Colon (tissue), 2 donors: Measurements from ENCODE around the gene LSM5.
"Not testable (repeated sequence)": the region's sequence is repeated elsewhere in the genome, so short reads cannot be mapped to it uniquely, and the experiment has no call there.

ENCODE experiments used
- FAIRE-seq: peaks from 2 replicates; lab custom pipeline; 2012; peaks lifted over from hg19 to GRCh38; lab: Jason Lieb, UNC
- donor health status: control.
- donor health status: control.

The LSM5 gene

DNA sequence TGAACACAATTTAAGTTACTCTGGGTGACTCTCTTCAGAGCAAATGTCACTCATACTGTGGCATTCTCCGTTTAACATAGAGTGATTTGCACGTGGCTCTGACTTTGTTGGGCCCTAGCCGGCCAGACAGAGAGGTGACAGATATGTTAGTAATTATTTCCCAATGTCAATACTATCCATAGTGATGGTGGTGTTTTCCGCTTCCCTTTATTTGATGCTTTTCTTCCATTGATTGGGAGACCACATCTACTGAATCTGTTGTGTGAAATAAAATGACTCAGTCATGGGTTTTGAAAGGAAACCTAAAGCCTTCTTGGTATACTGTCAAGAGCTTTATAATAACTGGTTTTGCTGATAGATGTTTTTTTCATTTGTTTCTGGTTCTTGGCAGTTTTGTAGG, 12.5 kb upstream of the LSM5 start:
- FAIRE-seq: no peak

DNA sequence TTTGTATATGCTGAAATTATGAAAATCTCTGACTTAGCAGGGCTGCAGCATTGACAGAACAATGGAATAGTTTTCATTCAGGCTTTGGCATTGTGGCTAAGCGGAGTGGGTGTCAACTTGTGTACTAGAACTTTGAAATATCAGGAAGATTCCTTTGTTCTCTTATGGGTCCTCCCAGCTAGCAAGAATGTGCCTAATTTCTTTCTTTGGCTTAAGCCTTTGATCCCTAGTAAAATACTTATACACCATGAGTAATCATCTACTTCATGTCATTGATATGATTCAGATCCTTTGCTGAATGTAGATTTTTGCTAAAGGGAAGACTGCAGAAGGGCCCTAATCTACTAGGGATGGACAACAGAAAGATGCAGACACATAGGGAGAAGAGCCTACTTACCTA, 11.3 kb upstream of the LSM5 start:
- FAIRE-seq: no peak

DNA sequence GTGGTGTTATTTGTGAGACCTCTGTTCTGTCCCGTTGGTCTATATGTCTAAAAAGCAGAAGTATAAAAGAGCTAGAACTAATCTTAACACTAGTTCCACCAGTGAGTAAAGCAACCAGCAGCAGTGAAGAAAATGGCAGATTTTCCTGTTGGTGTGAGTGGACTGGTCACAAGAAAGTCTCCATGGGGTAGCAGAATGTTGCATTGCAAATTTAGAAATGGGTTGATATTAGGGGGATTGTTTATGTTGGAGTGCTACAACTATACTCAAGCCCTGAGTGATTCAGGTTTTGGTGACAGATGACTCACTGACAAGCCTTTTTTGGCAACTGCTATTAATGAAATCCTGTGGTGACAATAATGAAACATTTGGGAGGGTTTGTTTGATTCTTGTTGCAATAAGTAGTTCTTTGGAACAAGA, 10.8 kb upstream of the LSM5 start:
- FAIRE-seq: no peak

DNA sequence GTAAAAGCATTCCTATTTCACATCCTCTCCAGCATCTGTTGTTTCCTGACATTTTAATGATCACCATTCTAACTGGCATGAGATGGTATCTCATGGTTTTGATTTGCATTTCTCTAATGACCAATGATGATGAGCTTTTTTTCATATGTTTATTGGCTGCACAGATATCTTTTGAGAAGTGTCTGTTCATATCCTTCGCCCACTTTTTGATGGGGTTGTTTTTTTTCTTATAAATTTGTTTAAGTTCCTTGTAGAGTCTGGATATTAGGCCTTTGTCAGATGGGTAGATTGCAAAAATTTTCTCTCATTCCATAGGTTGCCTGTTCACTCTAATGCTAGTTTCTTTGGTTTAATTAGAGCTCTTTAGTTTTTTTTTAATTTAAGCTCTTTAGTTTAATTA, 10.0 kb upstream of the LSM5 start:
- not testable (repeated sequence) for FAIRE-seq

DNA sequence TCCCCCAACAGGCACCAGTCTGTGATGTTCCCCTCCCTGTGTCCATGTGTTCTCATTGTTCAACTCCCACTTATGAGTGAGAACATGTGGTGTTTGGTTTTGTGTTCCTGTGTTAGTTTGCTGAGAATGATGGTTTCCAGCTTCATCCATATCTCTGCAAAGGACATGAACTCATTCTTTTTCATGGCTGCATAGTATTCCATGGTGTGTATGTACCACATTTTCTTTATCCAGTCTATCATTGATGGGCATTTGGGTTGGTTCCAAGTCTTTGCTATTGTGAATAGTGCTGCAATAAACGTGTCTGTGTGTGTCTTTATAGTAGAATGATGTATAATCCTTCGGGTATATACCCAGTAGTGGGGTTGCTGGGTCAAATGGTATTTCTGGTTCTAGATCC, 9.6 kb upstream of the LSM5 start:
- FAIRE-seq: not testable (repeated sequence)

DNA sequence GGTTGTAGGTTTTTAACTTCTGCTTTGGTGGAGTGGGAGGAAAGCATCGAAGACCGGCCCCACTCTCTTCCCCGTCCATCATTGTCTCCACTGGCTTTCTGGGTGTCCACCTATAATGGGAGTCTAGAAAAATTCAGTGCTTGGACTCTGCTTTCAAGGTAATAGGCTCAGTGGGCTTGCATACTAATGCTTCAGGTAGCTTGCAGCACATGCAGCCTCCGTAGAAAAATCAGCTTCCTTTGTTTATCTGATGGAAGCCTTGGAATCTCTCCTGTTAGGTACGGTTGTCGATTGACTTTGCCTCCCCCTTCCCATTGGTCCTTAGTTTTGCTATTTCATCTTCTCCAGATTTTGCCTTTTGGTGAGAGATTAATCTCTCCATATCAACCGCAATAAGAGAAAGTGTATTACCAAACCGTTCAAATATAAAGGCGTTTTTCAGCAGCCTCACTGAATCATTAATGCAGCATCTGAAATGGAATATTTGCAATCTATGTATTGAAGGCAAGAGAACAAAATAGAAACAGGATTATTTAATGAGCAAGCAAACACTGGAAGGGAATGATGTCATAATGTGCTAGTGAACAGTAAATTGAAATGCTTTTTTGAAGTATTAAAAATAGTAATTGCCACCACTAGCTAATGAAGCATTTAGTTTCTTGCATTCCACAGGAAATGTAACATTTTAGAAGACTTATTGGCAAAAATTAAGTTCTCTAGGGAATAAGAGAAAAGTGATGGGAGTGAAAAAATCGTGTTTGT, 6.1 kb upstream of the LSM5 start:
- FAIRE-seq: no peak

DNA sequence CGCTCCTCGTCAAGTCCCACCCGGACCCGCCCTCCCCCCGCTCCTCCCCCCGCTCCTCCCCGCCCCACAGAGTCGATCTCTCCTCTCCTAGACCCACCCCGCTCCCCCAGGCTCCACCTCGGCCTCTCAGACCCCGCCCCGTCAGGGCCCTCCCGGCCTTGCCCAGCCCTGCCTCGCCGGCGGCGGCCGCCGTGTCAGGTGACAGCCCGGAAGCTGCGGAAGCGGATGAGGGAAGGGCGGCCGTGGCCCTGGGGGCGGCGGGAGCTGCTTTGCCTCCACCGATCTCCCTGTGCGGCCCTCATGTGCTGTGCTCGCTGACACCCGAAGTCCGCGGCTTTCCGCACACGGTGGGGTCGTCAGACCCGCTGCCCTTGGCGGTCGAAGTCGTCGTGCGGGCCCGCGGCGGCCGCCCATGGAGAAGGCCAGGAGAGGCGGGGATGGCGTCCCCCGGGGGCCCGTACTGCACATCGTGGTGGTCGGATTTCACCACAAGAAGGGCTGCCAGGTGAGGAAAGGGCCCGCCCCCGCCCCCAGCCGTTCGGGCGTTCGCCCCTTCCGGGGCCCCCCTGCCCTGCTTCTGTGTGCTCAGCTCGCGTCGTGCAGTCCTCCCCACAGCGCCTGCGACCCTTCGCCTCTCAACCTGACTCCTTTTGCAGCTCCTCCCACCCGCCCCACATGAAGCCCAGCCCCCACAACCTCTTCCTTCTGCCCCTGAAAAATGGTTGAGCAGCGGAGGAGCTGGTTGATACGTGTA, 5.3 kb upstream of the LSM5 start, which contains the start of gene AVL9:
AVL9 (plus strand) TSS at position 192 of the 754 bp plus-strand sequence; CDS start at position 413, 221 bp downstream.
- FAIRE-seq: no peak

DNA sequence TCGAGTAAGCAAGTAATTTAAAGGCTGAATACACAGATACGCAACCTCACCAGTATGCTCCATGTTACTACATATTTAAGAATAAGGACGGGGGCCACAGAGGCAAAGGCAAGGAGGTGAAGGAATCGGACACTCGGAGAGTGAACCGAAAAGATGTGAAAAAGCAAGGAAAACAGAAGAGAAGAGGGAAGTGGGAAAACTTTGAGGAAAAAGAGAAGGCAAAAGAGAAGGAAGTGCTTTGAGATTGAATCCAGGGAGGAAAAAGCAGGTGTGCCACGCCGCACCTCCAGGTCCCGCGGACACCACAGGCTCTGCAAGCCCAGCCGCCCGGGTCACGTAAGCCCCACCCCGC, 4.7 kb upstream of the LSM5 start:
- no peak for FAIRE-seq

DNA sequence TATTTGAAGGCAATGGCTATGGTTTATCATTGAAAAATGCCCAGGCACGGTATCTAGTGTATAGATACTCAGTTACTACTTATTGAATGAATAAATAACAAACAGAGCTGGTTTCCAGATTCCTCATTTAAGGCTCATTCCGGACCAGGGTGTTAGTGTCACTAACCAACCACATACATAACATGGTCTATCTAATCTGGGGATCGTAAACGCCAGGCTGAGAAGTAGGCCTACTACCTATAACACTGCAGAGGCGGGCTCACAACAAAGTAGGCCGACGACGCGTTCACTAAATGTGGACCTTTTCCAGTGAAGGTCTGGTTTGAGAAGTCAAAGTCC, 423 bp downstream of the LSM5 start:
- FAIRE-seq: no peak

DNA sequence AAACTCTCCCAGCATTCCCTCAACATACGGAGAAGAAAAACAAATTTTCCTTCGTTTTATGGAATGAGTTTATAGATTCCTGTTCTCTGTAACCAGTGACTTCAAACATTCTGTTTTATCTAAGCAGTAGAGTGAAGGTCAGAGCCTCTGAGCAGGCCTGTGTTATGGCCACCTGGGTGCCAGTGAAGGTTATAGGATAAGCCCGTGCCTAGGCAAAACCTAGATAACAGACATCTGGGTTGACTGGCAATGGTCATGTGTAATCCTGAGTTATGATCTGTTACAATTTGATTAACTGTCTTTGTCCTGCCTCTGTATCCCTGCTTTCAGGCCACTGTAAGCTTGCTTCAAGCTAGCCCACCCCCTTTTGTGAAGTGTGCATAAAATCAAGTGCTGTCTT, 8.3 kb downstream of the LSM5 start:
- FAIRE-seq: no peak

DNA sequence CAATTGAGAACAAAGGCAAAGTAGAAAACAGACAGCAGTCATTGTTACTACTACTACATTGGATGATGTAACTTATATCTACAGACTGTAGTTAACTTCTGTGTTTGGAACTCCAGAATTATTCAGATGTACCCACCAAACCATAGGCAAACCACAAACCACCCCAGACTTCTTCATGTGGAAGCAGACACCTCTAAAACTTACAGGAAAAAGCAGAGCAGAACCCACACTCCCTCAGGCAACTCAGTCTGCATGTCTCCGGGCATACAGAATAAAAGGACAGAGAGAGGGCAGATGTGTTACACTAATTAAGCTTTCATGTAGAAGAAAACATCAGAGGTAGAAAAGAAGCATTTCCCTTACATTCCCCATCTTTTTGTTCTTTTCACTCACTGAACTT, 9.0 kb downstream of the LSM5 start:
- FAIRE-seq: no peak

DNA sequence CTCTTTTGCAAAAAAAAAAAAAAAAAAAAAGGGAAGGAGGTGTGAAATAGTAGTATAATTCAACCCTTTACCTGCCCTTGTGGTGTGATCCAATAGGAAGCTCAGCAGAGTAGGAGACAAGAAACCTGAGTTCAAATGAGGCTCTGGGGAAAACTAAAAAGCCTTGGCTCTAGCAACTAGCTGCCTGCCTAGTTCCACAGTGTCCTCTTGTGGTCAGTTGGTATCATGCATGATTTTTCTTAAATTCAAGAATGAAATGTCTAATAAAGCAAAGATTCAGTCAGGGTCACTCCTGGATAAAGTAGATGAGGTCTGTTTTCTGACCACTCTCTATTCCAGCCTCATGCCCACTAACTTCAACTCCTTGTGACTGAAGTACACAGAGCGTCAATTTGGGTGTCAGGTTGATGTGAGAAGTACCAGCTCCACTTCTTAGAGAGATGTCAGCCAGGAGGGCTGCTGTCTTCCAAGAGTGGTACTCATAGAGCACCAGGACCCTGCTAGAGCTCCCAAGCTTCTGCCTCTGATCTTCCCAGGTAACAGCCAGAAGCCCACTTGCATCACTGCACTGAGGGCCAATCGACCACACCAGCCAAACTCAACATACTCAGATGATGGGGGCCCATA, 10.5 kb downstream of the LSM5 start:
- no peak for FAIRE-seq

DNA sequence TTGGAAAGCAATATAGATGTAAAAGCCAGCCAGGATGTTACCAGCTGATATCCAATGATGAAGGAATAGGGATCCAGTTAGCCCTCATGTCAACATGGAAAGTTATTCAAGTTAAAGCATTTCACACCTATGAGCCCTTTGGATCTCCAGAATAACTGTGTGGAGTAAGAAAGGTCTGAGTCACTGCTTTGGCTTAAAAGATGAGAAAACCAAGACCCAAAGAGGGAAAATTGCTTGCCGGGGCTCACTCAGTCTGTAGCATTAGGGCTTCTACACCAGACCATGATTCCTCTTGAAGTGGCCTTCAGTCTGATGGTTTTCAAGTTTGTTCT, 12.6 kb downstream of the LSM5 start:
- no peak for FAIRE-seq

DNA sequence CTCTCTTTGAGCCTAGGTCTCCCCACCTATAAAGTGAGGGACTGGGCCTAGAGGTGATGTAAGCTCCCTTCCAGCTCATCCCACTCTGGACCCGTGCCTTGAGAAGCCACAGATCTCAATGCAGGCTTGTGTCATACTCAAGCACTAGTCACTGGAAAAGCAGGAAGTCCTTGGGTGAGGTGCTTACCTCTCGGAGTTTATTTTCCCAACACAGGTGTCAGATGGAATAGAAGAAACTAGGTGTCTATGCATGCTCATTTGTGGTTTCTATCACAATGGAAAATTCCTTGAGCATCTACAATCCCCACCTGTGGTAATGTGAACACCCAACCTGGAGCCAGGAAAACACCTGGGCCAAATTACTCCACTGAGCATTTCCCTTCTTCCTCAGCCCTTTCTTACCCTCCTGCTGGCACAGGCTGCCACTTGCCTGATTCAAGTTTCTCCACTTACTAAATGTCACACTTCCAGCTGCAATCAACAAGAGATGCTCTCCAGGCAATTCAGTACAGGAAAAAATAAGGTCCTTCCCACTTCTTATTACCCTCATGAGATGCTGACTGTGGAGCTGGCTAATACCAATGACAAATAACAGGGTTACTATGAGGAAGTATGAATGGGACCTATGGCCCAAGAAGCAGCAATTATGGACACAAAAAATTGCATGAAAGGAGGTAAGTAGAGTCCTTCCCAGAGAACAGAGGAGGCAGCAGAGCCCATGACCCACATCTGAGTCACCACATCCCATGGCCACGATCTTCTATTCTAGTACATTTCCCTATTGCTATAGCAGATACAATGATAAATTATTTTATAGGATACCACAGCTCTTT, 13.1 kb downstream of the LSM5 start:
- FAIRE-seq: no peak

DNA sequence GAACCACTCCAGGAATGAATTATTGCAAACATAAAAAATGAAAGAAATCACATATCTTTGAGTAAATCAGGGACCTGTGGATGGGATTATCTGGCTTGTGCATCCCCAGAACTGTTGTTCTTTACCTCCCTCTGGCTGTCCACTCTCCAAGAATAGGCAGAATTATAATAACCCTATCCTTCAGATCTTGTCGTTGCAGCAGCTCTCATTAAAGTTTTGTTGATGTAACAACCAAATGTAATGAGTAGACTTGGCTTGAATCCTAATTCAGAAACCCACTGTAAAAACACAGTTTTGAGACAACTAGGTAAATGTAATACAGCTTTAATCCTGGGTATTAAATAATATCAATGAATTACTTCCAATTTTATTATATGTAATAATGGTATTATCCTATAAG, 16.2 kb downstream of the LSM5 start:
- no peak for FAIRE-seq

DNA sequence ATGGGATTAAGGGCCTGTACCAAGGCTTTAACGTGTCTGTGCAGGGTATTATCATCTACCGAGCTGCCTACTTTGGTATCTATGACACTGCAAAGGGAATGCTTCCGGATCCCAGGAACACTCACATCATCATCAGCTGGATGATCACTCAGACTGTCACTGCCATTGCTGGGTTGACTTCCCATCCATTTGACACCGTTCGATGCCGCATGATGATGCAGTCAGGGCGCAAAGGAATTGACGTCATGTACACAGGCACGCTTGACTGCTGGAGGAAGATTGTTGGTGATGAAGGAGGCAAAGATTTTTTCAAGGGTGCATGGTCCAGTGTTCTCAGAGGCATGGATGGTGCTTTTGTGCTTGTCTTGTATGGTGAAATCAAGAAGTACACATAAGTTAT, 18.2 kb downstream of the LSM5 start:
- no peak for FAIRE-seq

DNA sequence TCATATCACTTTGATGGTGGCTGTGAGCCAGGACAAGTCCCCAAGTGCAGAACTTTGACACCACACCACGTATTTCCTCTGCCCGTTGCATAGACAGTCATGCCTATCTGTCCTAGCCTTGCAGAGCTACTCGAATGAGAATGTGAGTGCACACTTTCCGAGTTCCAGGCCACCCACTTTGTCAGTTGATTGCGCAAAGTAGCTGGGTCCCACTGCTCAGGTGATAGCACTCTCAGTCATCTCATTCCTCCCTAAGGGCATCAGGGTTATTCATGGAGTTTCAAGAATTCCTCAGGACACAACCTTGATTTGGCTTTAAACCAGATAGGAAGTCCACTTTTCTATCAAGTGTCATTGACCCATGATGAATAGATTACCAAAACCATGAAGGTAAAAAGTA, 19.3 kb downstream of the LSM5 start:
- FAIRE-seq: no peak

DNA sequence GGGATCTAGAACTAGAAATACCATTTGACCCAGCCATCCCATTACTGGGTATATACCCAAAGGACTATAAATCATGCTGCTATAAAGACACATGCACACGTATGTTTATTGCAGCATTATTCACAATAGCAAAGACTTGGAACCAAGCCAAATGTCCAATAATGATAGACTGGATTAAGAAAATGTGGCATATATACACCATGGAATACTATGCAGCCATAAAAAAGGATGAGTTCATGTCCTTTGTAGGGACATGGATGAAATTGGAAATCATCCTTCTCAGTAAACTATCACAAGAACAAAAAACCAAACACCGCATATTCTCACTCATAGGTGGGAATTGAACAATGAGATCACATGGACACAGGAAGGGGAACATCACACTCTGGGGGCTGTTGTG, 20.2 kb downstream of the LSM5 start:
- FAIRE-seq: not testable (repeated sequence)

DNA sequence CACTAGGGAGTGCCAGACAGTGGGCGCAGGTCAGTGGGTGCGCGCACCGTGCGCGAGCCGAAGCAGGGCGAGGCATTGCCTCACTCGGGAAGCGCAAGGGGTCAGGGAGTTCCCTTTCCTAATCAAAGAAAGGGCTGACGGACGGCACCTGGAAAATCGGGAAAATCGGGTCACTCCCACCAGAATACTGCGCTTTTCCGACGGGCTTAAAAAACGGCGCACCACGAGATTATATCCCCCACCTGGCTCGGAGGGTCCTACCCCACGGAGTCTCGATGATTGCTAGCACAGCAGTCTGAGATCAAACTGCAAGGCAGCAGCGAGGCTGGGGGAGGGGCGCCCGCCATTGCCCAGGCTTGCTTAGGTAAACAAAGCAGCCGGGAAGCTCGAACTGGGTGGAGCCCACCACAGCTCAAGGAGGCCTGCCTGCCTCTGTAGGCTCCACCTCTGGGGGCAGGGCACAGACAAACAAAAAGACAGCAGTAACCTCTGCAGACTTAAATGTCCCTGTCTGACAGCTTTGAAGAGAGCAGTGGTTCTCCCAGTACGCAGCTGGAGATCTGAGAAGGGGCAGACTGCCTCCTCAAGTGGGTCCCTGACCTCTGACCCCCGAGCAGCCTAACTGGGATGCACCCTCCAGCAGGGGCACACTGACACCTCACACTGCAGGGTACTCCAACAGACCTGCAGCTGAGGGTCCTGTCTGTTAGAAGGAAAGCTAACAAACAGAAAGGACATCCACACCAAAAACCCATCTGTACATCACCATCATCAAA, 25.4 kb downstream of the LSM5 start:
- FAIRE-seq: not testable (repeated sequence)

DNA sequence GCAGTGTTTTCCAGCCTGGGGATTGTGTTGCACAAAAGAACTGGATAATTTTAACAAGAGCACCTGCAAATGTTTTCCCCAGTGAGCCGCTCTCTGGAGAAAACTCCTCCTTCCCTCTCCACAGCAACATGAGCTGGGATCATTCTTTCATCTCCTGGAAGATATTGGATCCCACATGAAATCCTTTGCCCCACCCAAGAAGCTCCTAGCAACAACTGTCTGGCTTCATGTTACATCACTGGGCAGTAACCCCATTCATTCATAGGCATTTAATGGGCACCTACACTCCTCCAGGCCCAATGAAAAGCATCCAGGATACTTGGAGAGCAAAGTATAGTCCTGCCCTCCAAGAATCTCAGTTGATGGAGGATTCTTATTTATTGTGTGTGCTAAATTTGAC, 27.2 kb downstream of the LSM5 start:
- FAIRE-seq: no peak

DNA sequence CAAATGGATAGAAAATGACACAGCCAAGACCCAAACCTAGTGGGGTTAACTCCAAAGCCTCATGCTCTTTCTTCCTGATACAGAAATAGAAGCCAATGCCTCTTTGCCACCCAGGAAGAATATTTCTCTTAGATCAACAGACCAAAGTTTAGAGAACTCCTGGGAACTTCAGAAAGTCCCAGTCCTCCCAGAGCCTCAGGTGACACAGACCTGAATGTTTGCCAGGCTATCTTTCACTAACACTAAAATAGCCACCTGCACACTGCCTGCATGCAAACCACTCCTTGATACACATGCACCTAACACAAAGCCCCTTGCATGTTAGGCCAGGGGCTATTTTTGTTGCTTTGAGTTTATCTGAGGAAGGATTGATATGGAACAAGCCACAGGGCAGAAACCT, 27.7 kb downstream of the LSM5 start:
- FAIRE-seq: no peak

DNA sequence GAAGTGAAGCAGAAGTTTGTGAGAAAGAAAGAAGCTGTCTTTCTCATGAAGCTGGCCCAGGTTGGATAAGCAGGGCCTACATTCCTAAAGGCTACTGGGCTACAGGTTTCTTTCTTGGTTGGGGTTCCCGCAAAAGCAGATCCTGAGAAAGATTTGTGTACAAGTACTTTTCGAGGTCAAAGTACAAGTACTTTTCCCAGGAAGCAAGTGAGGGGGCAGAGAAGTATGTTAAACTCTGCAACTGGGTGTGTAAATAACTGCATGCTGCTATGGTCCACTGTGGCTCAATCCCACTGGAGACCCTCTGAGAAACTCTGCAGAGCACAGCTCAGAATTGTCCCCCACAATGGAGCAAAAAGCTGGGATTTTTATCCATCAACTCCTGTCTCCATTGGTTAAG, 28.7 kb downstream of the LSM5 start:
- FAIRE-seq: no peak
